Endothelial cell (in vitro differentiated cells): ENCODE measurements around the gene NAA50. TPM values are rescaled to one million over a fixed set of nuclear protein-coding genes. Genes with fewer than 3 reads are reported as not detected.

ENCODE experiments used
- DNase-seq: peaks from one replicate; pipeline ENCODE4 v3.0.0; 2021; ENCODE audit warnings: low spot score
- H3K27ac Mint-ChIP-seq: one replicate; pipeline ENCODE4 v1.8.0; 2021; ENCODE audit warnings: mixed read lengths, inconsistent platforms; ENCODE audit not compliant: unreplicated experiment
- H3K27me3 Mint-ChIP-seq: one replicate; pipeline ENCODE4 v1.8.0; 2021; ENCODE audit warnings: mild to moderate bottlenecking, moderate library complexity, mixed read lengths, inconsistent platforms; ENCODE audit not compliant: unreplicated experiment
- H3K36me3 Mint-ChIP-seq: one replicate; pipeline ENCODE4 v1.8.0; 2021; ENCODE audit warnings: mild to moderate bottlenecking, low read depth, mixed read lengths, inconsistent platforms; ENCODE audit not compliant: unreplicated experiment
- H3K4me1 Mint-ChIP-seq: one replicate; pipeline ENCODE4 v1.8.0; 2021; ENCODE audit warnings: mild to moderate bottlenecking, mixed read lengths, inconsistent platforms; ENCODE audit not compliant: unreplicated experiment
- H3K4me3 Mint-ChIP-seq: one replicate; pipeline ENCODE4 v1.8.0; 2021; ENCODE audit warnings: mild to moderate bottlenecking, mixed read lengths, inconsistent platforms; ENCODE audit not compliant: unreplicated experiment
- H3K9me3 Mint-ChIP-seq: one replicate; pipeline ENCODE4 v1.8.0; 2021; ENCODE audit warnings: mixed read lengths, inconsistent platforms; ENCODE audit not compliant: unreplicated experiment
- total RNA-seq: library from RNA; stranded (reverse); fragmentation: NEBNext Ultra II Directional; extraction: Animal tissue kit (Norgen Biotek cat#: 25700); gene quantifications from one replicate; pipeline ENCODE4 v1.2.1, GENCODE V29; 2021; ENCODE audit not compliant: unreplicated experiment
- TF ChIP-seq, protein P1 (sequence below): fragments of 200-600 bp; sonication (generic); IDR thresholded peaks from one replicate; pipeline ENCODE4 v1.5.0; 2021; ENCODE audit warnings: antibody characterized with exemption; ENCODE audit not compliant: unreplicated experiment

Gene NAA50
- total RNA-seq, 1 donor from 2014 or later, result 76.7 TPM

DNA sequence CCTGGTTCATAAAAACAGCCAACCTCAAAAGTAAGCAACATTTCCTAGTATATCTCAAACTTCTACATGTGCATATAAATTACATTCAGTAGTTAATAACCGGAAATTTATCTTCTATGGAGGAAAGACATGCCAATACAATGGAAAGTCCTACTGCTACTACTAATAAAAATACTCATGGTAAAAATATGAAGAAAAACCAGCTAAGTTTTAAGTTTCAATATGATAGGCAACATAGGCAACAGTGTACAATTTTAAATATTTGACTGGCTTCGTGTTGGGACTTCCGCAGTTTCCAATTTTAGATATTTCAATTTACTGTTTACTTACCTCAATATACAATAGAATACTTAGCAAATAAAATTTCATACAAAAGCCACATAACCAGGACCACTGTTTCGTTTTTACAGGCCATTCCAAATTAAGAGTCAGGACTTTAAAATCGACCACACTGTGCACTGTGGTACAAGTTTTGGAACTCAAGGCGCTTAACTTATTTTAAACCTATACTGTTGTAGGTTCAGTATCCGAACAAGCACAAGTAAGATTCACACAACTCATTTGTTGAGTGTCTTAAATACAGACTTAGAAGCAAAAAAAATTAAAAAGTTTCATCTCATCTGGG lies 2.9 kb downstream of the NAA50 start:
- no peaks in the 10 kb centered on the region for H3K9me3 Mint-ChIP-seq
- TF ChIP-seq, protein P1, sequence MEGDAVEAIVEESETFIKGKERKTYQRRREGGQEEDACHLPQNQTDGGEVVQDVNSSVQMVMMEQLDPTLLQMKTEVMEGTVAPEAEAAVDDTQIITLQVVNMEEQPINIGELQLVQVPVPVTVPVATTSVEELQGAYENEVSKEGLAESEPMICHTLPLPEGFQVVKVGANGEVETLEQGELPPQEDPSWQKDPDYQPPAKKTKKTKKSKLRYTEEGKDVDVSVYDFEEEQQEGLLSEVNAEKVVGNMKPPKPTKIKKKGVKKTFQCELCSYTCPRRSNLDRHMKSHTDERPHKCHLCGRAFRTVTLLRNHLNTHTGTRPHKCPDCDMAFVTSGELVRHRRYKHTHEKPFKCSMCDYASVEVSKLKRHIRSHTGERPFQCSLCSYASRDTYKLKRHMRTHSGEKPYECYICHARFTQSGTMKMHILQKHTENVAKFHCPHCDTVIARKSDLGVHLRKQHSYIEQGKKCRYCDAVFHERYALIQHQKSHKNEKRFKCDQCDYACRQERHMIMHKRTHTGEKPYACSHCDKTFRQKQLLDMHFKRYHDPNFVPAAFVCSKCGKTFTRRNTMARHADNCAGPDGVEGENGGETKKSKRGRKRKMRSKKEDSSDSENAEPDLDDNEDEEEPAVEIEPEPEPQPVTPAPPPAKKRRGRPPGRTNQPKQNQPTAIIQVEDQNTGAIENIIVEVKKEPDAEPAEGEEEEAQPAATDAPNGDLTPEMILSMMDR, result no peak

DNA sequence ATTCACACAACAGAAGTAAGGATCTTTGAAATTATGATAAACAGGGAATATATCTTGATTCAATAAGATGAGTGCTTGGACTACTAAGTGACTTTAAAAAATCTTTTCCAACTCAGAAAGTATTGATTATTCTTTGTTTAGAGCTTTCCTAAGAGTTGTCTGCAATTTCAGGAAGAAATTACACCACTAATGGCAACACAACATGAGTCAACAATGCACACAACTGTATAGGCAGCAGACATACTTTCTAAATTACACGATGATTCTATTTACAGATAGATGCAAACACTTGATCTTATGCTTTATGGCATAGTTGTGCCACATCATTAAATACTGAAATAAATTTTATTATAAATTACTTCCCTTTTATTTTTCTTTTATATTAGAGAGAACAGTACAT lies 4.4 kb downstream of the NAA50 start:
- peaks cover 28% of the 10 kb centered on the region for H3K4me1 Mint-ChIP-seq
- DNase-seq, result no peak

More for the DNA sequence above, 2.9 kb downstream of the NAA50 start:
- H3K36me3 Mint-ChIP-seq, result peaks cover 4% of the 10 kb centered on the region
- DNase-seq, result no peak
- no peak overlapping the region for H3K4me3 Mint-ChIP-seq
- peaks cover 38% of the 10 kb centered on the region for H3K4me1 Mint-ChIP-seq
- H3K27me3 Mint-ChIP-seq, result peaks cover 9% of the 10 kb centered on the region
- peak overlapping the region; percentile 61 for H3K27ac Mint-ChIP-seq

DNA sequence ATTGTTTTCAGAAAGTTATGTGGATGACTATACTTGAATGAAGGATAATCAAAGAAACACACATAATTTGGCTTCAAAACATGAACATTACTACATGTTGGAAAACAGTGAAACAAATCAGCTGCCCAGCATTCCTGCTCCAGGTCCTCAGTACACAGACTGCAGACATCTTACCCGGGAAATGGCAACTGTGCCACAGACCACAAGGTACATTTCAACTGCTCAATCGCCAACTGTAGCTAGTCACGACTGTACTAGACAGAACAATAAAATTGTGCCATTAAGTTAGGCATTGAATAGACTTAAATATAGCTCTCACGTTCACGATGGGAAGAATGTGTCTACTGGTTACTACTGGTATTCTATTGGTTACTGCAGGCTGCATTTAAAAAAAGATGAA lies 5.0 kb downstream of the NAA50 start:
- H3K27ac Mint-ChIP-seq, result peak overlapping the region; percentile 25
- H3K4me3 Mint-ChIP-seq, result no peak overlapping the region
- H3K36me3 Mint-ChIP-seq, result no peaks in the 10 kb centered on the region
- H3K9me3 Mint-ChIP-seq, result no peaks in the 10 kb centered on the region
- H3K4me1 Mint-ChIP-seq, result peaks cover 24% of the 10 kb centered on the region
- peaks cover 3% of the 10 kb centered on the region for H3K27me3 Mint-ChIP-seq
- TF ChIP-seq, protein P1, result no peak
- no peak for DNase-seq

More for the DNA sequence above, 4.4 kb downstream of the NAA50 start:
- Mint-ChIP-seq H3K27ac (no peak overlapping the region), H3K9me3 (no peaks in the 10 kb centered on the region), H3K36me3 (peaks cover 4% of the 10 kb centered on the region), H3K27me3 (peaks cover 8% of the 10 kb centered on the region), H3K4me3 (no peak overlapping the region)
- TF ChIP-seq, protein P1, result no peak

DNA sequence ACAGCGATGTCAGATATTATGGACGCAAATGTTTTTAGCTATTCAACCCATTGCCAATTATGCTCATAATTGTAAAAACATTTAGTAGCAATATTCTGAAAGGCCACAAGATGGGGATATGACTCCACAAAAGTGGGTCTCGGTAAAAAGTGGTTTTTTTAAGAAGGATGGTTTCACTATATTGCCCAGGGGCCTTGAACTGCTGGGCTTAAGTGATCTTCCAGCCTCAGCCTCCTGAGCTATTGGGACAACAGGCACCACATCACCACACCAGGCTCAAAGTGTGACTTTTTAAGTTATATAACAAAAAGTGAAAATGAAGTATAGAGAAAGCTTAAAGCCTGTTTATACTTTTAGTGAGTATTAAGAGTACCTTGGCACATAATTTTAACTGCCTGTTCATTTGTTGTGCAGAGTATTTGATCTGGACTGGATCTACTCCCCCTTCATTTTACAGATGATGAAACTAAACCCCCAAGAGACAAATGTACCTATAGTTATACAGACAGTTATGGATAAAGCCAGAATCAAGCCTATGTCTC lies 9.4 kb downstream of the NAA50 start:
- H3K4me1 Mint-ChIP-seq, result peaks cover 3% of the 10 kb centered on the region
- TF ChIP-seq, protein P1, result peak; percentile 85
- no peak overlapping the region for H3K27ac Mint-ChIP-seq

DNA sequence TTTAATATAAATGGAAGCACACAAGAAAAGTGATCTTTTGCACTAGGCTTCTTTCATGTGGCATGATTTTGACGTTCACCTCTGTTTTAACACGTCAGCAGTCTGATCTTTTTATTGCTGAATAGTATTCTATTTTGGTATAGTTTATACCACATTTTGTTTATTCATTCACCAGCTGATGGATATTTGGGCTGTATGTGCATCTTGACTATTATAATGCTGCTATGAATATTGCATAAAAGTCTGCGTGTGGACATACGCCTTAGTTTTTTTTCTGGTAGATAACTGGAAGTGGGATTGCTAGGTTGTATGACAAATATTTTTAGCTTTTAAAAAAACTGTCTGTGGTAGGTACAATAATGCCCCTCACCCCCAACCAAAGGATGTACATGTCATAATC lies 14.4 kb downstream of the NAA50 start:
- H3K4me3 Mint-ChIP-seq, result no peak overlapping the region
- H3K27me3 Mint-ChIP-seq, result no peaks in the 10 kb centered on the region
- TF ChIP-seq, protein P1, result no peak
- H3K36me3 Mint-ChIP-seq, result no peaks in the 10 kb centered on the region
- H3K27ac Mint-ChIP-seq, result no peak overlapping the region
- no peak for DNase-seq
- H3K9me3 Mint-ChIP-seq, result no peaks in the 10 kb centered on the region
- no peaks in the 10 kb centered on the region for H3K4me1 Mint-ChIP-seq

More for the DNA sequence above, 9.4 kb downstream of the NAA50 start:
- Mint-ChIP-seq H3K9me3 (no peaks in the 10 kb centered on the region), H3K4me3 (no peak overlapping the region), H3K36me3 (no peaks in the 10 kb centered on the region), H3K27me3 (no peaks in the 10 kb centered on the region)
- DNase-seq, result peak; percentile 15
